Medulla oblongata (tissue), 1 donor: ENCODE measurements around the gene FNIP2.
A peak's percentile ranks its signal among the peaks of the same experiment; 100 is the strongest.

Experiments used
- DNase-seq: peaks from one replicate; pipeline ENCODE4 v3.0.0-alpha.2; 2015; ENCODE audit errors: extremely low spot score

Gene FNIP2

DNA sequence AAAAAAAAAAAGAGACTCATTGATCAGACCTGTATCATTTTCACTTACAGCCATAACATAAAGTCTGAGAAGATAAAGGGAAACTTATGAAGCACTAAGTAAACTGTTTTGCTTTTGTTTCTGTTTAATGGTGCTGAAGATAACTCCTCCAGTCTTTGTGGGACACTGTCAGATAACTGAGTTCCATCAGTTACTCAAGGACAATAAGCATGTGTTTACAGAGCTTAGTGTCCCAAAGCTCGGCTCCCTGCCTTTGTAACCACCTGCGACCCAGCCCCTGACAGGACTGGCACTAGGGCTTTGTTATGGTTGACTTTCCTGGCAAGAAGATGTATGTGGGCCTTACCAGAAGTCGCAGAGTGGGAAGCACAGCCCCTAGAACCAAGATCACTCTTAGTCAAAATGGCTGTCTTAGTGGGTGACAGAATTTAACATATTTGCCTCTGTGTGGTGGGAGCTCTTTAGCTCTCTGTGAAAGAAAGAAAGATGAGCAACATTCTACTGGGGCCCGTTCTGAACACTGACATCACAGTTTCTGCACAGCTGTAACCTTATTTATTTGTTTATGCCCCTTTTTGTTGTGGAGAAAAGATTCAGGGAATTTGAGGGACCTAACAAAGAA, 68.1 kb downstream of the FNIP2 start:
- no peak for DNase-seq

DNA sequence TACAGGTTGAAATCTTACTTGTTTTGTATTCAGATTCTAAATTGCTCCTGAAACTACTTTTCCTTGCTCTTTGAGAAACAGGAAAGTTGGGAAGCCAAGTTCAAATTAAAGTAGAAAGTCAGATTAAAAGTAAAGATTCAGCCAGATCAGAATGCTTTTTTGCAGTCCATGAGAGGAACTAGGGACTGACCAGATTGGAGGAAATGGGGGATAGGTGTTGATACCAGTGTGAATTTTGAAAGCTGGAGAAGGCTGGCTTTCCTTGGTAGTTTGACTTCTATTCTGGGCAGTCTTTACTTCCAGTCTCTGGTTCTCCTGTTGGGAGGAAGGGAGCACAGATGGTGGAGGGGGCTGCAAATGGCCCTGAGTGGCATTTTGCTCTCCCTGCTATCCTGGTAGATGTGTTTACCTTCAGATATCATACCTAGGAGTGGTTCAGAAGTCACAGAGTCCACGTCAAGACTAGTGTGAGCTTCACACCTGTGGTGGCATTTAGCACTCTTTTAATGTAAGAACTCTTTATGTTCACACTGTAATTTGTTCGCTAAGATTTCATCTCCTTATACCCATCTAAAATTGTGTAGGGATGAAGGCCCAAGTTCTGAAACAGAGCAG, 68.8 kb downstream of the FNIP2 start:
- no peak for DNase-seq

DNA sequence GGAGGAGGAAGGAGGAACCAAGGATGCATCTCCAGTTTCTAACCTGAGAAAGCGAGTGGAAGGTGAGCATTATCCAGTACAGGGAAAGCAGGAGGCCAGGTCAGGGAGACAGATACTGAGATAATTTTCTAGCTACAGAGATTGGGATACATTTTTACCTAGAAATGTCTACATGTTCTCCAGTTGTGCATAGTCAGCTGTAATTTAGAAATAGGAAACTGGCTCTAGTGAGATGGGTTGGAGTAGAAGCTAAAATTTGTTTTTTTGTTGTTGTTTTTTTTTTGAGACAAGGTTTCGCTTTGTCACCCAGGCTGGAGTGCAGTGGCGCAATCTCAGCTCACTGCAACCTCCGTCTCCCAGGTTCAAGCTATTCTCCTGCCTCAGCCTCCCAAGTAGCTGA, 71.3 kb downstream of the FNIP2 start:
- DNase-seq, result no peak

DNA sequence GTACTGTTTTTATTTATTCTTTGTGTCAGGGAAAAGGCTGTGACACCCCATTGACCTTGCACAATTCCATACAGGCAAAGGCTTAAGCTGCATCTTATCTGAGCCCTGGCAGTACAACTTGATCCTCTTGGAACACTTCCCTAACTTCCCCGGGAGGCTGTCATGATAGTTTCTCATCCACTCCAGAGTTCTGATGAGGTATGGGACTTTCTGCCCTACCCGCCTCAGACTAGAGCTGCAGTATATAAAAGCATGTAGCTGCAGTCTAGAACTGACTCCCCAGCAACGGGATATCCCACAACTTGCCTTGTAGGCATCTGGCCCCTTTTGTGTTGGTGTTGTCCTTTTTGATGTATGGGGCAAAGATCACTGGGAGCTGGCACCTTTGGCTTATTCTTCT, 72.7 kb downstream of the FNIP2 start:
- no peak for DNase-seq

DNA sequence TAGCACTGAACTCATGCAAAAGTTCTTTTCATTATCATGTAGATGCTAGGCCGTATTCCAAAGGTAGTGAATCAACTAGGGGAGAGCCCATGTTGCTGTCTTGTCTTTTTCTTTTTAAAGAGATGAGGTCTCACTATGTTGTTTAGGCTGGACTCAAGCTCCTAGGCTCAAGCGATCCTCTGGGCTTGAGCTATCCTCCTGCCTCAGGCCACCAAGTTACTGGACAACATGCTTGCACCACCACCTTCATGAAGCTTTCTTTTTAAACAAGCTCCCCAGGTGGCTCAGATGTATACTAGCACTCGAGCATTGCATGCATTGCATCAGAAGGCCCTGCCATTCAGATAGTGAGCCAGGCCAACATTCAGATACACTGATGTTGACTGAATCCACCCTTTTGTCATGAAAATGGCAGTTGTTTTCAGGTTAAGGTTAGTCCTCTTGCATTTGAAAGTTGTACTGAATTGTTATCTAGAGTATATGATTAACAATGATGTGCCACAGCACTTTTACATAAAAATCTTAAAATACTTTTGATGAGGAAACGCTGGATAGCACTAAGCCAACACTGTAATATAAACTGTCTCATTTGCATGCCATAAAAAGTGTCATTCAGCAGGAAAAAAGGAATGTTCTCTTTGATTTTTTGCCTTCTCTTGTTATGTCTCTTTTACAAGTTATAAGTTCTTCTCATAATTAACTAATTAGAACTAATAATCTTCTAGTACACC, 76.7 kb downstream of the FNIP2 start:
- no peak for DNase-seq

DNA sequence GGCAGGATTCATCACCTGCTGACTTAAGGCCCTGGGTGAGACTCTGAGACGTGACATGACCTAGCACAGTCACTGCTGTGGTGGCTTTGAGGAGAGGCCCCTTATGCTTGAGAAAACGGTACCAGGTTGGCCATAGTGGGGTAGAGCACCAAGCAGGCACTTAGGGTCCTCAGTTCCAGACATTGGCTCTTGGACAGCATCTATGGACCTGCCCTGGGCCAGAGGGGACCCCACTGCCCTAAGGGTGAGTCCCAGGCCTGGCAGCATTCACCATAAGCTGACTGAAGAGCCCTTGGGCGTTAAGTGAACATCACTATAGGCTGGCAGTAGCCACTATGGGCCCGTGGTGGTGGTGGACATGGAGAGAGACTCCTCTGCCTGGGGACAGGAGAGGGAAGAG, 78.7 kb downstream of the FNIP2 start:
- no peak for DNase-seq

DNA sequence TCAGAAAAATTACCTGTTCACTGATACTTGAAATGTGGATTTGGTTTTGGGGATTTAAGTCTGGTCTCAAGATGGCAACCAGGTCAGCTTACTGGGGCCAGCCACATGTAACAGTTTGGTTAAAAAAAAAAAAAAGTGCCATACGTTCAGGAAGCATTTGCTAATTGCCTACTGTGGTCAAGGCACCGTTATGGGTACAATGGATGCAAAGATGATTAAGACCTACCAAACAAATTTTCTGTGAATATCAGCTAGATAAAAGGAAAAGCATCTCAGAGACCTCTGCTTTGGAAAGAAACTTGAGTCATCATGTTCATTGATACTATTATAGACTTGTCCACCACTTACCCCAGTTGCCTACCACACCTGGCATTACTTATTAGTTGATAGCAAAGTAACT, 80.9 kb downstream of the FNIP2 start:
- DNase-seq, result no peak

DNA sequence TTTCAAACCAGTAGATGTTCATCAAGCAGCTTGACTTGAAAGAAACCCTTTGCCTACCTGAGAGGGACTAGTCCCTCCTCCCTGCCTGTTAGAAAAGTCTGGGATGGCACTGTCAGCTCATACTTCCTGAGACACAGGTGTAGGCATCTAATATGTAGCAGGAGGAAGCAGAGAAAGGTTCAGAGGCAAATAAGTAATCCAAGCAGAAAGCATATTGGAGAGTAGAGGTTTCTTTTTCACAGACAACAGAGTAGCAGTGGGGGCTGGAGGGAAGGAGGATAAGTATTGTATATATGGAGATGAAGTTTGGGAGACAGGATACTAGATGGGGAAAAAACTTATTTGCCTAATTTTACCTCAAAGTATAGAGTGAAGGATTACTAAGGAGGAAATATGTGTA, 81.5 kb downstream of the FNIP2 start:
- no peak for DNase-seq

DNA sequence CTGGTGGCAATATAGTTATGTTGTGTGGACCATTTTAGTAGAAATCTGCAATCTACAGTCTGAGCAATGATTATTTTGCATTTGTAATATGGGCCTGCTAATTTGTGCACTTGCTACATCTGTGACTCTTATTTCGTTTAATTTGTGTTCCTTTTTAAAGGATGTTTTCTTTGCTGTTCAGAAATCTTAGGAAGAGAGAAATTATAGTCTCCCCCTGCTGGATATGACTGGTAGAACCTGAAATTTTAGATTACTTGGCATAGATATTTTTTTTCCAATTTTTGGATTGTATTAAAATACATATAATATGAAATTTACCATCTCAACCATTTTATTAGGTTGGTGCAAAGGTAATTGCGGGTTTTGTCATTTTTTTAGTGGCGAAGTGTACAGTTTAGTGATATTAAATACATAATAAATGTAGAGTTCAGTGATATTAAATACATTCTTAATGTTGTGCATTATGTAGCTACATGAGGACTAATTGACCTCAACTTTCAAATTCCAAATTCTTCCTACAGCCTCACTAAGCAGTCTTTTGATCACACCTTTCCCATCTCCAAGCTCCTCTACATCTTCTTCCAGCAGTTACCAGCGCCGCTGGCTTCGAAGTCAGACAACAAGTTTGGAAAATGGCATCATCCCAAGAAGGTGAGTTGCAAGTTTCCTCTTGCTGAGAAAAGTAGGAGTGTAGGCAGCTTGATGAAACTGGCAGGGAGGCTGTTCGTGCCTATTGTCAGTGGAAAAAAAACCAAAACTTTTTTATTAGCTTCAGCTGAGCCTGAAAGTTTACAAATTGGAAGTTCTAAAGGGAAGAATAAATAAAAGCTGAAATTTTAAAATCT, 82.2 kb downstream of the FNIP2 start:
- peak; percentile 58 for DNase-seq

DNA sequence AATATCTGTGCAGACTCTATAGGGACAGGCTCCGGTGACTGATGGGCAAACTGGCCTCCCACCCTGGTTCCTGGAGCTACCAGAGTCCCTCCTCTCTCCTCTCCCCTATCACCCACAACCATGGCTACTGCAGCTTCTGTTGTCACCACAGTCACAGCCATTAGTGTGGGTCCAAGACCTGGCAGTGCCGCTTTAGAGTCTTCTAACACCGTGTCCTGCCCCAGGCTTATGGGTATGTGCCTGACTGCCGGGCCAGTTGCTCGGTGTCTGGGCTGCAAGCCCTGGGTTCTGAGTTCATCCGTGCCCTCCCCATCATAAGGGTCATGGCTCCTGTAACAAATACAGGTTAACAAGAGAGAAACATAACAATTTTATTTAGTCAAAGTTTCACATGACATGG, 85.4 kb downstream of the FNIP2 start:
- no peak for DNase-seq

DNA sequence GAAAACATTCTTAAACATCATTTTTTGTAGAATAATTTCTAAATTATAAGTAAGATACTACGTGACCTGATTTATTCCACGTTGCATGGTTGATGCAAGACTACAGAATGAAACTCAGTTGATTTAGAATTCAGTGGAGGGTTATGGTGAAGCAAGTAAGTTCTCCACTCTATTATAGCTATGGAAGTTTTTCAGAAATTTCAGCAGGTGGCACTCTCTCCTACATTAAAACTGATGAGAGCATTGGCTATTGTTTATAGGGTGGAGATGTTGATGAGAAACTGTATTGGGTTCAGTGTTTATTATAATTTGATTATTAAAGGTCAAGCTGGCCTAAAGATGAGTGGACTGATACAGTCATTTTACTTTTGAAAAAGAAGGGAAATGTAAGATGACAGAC, 88.0 kb downstream of the FNIP2 start:
- DNase-seq, result peak; percentile 62

DNA sequence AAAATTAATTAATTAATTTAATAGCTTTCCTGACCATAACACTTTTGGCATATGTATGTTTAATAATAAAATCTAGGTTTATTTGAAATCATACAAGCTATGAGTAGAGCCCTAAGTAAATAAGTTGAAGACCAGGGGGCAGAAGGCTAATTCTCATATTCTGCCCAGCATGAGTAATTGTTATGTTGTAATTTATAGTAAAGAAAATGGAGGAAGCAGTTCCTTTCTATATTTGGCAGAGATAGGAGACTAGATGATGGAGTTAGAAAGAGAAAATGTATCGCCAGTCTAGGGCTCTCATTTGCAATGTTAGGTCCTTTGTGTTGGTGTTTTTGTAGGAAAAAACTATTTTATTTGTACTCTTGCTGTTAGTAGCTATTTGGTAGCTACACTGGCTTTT, 89.1 kb downstream of the FNIP2 start:
- no peak for DNase-seq

DNA sequence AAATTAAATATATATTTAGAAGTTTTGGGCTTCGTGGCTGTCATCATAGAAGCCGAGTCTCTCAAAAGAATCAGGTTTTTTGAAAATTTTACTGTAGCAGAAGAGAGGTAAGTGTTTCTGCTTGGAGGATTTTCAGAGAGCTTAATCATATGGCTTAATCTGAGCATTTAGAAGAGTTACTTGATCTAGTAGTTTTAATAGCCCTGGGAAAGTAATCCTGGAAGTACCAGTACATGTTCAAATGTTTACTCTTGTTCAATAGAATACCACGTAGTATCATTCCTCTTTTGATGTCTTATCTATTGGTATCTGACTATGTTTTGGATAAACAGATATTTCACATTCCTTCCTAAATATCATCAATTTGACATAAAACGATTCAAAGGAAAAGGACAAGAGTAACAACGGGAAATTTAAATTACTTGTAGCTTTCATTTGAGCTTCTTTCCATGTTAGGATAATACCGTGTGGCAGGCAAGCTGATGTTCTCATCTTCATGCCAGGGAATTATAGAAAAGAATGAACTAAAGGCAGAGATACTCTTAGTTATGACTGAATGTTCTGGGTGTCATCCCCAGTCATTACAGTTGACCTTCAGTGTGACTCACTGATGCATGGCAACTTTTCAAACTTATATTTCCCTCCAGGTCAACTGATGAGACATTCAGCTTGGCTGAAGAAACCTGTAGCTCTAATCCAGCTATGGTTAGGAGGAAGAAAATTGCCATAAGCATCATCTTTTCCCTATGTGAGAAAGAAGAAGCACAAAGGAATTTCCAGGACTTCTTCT, 89.8 kb downstream of the FNIP2 start:
- DNase-seq, result no peak

DNA sequence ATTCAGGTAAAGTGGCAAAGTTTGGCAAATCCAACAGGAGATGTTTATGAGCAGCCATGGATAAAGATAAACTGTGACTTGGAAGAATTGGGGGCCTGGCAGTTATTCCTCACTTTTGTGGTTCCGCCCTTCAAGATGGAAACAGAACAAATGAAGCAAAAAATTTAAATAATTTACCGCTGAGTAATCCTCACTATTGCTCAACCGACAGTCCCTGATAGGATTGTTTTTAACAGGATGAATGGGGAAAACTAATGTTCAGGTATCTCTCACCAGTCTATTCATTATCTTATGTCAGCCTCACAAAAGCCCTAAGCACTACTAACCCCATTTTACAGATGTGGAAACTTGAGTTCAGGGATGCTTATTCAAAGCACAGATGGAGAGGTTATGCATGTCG, 90.8 kb downstream of the FNIP2 start:
- no peak for DNase-seq

DNA sequence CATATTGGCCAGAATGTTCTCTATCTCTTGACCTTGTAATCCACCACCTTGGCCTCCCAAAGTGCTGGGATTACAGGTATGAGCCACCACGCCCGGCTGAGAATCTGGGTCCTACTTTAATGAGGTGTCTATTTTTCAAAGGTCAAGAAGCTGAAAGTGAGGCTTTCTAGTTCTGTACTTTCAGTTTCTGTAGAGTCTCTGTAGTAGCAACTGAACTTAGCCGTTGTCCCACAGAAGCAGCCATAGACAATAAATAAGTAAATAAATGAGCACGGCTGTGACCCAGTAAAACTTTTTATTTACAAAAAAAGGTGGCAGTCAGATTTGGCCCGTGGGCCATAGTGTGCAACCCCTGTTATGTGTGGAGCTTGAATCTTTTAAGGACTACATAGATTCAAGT, 92.0 kb downstream of the FNIP2 start:
- no peak for DNase-seq

DNA sequence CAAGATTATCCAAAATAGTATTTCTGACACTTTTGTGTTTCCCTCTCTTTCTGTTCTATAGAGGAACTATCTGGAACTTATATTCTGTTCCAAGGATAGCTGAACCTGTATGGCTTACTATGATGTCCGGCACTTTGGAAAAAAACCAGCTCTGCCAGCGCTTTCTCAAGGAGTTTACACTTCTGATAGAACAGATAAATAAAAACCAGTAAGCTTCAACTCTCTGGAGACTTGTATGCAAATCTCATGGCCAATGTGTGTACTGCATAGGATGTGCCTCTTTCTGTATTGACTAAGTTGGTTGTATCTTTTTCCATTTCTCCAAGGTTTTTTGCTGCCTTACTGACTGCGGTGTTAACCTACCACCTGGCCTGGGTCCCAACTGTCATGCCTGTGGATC, 92.5 kb downstream of the FNIP2 start:
- DNase-seq, result no peak

DNA sequence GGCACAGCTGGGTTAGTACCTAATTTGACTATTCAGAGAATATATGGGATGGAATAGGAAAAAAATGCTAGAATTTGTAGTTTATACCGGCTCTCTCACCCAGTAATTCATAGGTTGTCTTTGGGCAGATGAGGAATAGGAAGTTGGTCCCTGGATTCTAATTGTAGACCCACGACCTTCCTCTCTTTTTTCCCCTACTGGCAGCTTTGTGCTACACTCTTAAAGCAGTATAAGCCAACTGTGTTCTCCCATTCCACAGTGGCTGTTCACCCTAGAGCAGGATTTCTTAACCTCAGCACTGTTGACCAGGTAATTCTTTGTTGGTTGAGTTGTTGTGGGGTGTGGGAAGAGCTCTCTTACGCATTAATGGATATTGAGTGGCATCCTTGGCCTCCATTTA, 92.9 kb downstream of the FNIP2 start:
- no peak for DNase-seq

DNA sequence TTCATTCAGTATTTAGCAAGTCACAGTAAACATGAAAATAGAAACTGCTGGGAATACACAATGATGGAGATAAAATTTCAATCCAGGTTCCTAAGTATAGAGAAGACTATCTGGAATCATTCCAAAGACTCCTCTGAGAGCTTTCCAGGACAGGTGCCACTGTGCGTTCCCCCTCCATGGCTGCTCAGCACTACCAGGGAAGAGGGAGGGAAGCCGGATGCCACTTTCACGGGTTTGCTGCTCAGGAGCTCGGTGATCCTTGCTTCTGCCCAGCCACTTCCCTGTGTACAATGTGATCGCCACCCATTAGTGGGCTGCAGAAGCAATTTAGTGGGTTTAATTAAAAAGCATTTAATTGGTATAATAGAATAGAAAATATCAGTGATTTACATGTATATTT, 94.5 kb downstream of the FNIP2 start:
- DNase-seq, result no peak

DNA sequence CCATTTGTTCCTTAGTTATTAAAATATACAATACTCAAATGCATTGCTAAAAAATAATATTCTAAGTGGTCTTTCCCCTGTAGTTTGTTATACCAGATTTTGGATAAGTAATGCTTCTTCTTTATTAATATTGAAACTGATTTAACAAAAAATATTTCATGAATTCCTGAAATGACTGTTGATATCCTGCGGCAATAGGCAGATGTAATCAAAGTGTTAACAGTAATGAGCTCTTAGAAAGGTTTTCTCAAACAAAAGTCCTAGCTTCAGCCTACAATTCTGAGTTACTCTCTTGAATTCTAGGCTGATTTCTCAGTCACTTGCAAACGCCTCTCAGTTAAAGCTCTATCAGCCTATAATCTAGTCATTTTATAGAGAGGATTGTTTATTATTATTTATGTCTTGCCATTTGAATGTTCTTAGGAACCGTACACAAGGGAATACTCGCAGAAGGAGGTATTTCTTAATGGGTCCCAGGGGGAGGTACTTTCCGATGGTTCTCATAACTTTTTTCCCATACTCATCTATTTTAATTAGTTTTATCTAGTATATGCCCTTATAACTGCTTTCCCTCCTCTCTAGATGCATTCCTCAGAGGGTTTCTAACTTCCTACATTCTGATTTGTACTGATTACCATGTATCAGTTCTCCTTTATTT, 96.8 kb downstream of the FNIP2 start:
- DNase-seq, result no peak

DNA sequence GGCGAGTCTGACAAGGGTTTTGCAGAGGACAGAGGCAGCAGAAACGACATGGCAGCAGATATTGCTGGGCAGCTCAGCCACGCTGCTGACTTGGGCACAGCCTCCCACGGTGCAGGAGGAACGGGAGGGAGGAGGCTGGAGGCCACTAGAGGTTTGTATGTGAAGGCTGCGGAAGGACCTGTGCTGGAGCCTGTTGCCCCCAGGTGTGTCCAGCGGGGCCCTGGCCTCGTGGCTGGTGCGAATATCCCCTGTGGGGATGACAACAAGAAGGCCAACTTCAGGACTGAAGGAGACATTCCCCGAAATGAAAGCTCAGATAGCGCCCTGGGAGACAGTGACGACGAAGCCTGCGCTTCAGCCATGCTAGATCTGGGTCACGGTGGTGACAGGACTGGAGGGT, 100.2 kb downstream of the FNIP2 start:
- no peak for DNase-seq

DNA sequence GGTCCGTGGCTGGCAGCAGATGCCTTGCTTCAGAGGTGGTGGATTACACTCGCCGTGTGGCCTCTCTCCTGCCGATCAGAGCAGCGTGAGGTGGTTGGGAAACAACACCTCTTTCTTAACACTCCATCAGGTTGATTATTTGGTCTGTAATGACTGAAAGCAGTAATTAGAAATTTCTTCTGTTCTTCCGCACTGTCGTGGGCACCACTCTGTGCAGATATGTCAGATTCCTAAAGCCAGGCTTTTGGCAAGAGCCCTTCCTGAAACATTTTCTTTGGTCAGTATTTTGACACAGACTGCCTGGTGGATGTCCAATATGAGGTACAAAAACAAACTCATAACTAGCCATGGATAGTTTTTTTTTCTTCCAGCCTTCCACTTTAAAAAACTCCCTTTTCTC, 100.9 kb downstream of the FNIP2 start:
- DNase-seq, result no peak
